Fibroblast of skin of left biceps (primary cell): Measurements from ENCODE around the gene RGL3.
"Not testable (repeated sequence)": the region's sequence is repeated elsewhere in the genome, so short reads cannot be mapped to it uniquely, and the experiment has no call there.

Experiments
- DNase-seq, 2 experiments: peaks; one replicate each; pipeline ENCODE4 v3.0.0-alpha.2; 2013; ENCODE audit warnings: low read depth in 2 of 2

RGL3 gene

GRCh38 chr19:11420429-11421370 is 1.6 kb upstream of the RGL3 start:
- DNase-seq, result no peak

DNA sequence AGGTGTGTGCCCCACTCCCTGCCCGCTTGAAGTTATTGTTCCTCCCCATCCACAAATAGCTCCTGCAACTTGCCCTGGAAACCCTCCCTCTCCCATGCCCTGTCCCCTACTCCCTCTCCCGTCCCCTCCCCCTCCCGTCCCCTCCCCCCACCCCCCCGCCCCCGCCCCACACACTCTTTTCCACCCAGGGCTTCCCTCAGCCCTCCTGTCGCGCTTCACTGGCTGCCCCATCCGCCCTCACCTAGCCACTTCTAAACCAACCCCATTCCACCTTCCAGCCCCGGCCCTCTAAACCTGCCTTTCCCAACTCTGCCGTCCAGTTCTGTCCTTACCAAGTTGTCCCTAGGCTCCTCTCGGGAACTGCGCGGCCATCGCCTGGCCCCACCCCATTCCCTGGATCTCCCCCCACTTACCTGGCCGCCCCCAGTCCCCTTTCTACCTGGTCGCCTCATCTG is 993 bp downstream of the RGL3 start:
- DNase-seq, result no peak

- DNase-seq, result no peak
These were observed 2.6 kb downstream of the RGL3 start for GRCh38 chr19:11416346-11417052.

GRCh38 chr19:11414544-11414943 is 4.6 kb downstream of the RGL3 start:
- no peak for DNase-seq

- no peak for DNase-seq
These were observed 8.4 kb downstream of the RGL3 start for GRCh38 chr19:11410682-11411081.

- DNase-seq, result no peak
These were observed 10.5 kb downstream of the RGL3 start for GRCh38 chr19:11408591-11408990.

DNA sequence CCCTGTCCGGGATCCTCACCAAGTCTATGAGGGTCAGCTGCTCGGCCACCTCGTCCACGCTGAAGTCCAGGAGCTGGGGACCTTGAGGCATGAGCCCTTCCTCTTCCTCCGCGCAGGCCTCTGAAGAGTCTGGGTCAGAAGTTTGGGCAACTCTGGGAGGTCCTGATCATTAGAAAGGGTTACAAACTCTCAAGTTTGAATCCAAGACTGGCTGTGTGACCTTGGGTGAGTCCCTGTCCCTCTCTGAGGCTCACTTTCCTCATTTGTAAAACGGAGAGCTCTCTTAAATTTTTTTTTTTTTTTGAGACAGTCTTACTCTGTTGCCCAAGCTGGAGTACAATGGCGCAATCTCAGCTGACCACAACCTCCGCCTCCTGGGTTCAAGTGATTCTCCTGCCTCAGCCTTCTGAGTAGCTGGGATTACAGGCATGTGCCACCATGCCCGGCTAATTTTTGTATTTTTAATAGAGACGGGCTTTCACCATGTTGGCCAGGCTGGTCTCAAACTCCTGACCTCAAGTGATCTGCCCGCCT is 12.3 kb downstream of the RGL3 start:
- DNase-seq, result not testable (repeated sequence)

DNA sequence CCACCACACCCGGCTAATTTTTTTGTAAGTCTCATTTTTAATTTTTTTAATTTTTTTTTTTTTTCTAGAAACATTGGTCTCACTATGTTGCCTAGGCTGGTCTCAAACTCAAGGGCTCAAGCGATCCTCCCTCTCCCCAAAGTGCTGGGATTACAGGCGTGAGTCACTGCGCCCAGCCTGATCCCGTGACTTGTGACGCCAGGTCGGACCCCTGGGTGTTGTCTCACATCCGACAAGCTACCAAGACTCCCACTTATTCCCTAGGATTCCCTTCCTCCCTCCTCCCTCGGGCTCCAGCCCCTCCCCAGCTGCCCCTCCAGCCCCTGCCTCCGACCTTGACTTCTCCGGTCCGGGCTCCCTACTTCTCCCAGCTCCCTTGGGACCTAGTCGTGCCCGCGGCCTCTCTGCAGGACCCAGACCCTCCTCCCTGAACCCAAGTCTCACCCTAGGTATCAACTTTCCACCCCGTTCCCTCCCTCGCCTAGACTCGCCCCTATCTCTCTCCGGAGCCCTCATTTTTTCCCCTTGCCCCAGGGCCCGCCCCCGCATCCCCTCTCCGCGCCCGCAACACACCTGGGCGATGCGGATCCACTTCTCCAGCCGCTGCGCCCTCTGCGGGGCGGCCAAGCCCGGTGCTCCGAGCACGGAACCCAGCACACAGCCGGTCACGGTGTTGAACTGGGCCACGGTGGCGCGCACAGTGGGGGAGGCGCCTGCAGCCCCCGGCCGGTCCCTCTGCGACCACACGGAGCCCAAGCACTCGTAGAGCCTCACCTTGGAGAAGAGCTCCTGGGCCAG is 13.1 kb downstream of the RGL3 start:
- DNase-seq, result no peak

GRCh38 chr19:11404588-11405222 is 14.4 kb downstream of the RGL3 start:
- DNase-seq, result no peak

DNA sequence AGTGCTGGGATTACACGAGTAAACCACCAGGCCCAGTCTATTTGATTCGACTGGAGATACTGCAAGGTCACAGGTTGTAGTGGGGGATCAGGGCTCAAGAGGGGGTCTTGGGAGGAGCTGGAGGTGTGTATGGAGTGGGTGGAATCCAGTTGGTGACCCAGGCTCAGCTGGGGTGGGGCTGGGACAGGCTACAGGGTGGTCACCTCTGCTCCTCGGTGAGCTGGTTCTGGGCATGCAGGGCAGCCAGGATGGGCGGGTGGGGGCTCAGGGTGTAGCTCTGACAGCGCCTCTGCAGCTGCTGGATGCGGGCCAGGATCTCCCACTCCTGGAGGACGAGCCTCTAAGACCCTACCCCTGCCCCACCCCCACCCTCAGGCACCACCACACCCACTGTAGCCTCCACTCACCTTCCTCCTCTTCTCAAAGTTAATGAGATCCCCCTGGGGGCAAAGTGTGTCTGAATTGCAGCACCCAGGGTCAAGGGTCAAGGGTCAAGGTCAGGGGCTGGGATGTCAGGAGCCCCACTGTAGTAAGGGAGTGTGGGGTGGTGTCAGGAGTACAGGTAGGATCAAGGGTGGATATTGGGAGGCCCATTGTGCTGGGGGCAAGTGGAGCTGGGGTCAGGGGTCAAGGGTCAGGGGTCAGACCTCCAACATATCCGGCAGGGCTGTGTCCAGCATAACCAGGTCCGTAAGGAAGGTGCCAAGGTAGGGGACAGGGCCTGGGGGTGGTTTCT is 17.1 kb downstream of the RGL3 start:
- DNase-seq, result no peak

- DNase-seq, result no peak
These were observed 18.3 kb downstream of the RGL3 start for GRCh38 chr19:11400798-11401197.

DNA sequence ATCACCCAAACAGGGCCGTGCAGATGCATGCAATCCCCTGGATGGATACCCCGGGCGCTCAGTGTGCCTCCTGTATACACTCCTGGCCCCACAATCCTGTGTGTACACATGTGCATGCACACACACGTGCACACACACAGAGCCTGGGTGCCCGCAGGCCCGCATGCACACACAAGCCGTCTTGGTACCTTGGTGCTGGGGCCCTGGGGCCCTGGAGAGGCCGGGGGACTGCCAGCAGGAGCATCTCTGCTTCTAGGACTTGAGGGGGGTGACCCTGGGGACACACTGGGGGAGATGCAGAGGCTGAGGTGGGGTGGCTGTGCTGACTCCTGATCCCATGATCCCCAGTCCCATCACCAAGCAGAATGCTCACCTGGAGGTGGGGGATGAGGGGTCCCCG is 19.4 kb downstream of the RGL3 start:
- no peak for DNase-seq

DNA sequence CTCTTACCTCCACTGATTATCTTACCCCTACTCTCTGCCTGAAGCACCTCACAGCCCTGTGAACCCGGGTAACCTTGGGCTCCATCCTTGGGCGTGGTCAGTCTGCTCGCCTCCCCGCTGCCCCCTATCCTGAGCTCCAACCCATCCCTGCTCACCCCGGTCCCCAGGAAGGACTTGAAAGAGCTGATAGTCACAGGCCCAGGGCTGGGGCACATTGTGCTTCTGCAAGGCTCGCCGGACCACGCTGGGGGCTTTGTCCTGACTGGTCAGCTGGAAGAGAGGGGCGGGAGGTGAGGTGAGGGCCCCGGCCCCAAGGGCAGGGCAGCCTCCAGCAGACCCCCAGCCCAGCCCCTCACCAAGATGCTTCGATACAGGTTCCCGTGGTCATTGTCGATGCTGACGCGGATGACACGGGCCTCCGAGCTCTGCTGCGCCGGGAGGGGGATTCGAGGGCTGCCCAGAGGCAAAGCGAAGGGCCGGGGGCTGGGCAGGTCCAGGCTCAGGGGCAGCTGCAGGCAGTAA is 22.0 kb downstream of the RGL3 start:
- DNase-seq, result no peak

GRCh38 chr19:11390933-11391680 is 28.0 kb downstream of the RGL3 start:
- DNase-seq, result no peak

DNA sequence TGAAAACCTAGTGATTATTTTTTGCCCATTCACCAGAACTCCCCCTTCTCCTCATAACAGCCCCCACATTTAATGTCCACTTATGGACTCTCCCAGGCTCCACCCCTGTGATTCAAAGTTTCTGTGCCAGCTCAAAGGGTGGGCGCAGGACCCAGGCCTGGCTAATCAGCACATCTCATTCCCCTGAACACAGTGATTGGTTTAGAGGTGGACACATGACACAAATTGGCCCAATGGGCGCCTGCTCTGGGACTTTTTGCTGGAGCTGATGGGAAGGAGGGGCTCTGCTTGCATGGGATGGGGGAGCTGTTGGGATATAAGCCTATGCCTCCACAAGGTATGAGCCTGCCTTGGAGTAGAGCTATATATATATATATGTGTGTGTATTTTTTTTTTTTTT is 28.8 kb downstream of the RGL3 start:
- DNase-seq, result no peak

- no peak for DNase-seq
These were observed 31.7 kb downstream of the RGL3 start for GRCh38 chr19:11387162-11388034.

- no peak for DNase-seq
These were observed 34.4 kb downstream of the RGL3 start for GRCh38 chr19:11384778-11385129.

GRCh38 chr19:11383706-11384048 is 35.4 kb downstream of the RGL3 start:
- no peak for DNase-seq
